ENCODE data around the gene MCC. TPM values are rescaled to one million over a fixed set of nuclear protein-coding genes. Genes with fewer than 3 reads are reported as not detected.

The MCC gene
- total and polyA plus RNA-seq, 2 donors (not counting 1 experiment from before 2014, with no cell fraction given), result 0.09 to 0.32 TPM

GRCh38 chr5:113065626-113066025 lies 422.6 kb downstream of the MCC start:
- ATAC-seq (ENCODE audit: low read depth), result no peak
- Histone ChIP-seq H3K4me1 (ENCODE audit: control insufficient read depth in 2 of 2, insufficient read depth in 2 of 2, low read length in 2 of 2) (peaks cover 0 to 11% of the 10 kb centered on the region in 2 donors), H3K27ac (ENCODE audit: low read length in 2 of 2) (no peak overlapping the region), H3K27me3 (replicated peaks in 1 of 4; ENCODE audit: control extremely low read depth in 1 of 4, control insufficient read depth in 3 of 4, insufficient read depth in 4 of 4, low read length in 3 of 4) (no peaks in the 10 kb centered on the region), H3K9me3 (ENCODE audit: control extremely low read depth in 1 of 3, control insufficient read depth in 2 of 3, insufficient read depth in 1 of 3, low read length in 2 of 3) (no peaks in the 10 kb centered on the region), H3K4me3 (ENCODE audit: control extremely low read depth in 1 of 5, extremely low read depth in 1 of 5, insufficient read depth in 1 of 5, low read depth in 2 of 5, low read length in 4 of 5) (no peak overlapping the region), H3K79me2 (ENCODE audit: control insufficient read depth, insufficient read depth, low read length) (no peaks in the 10 kb centered on the region), H2AFZ (ENCODE audit: insufficient read depth, low read depth, low read length, poor library complexity, severe bottlenecking) (no peak overlapping the region), H4K20me1 (ENCODE audit: control insufficient read depth, insufficient read depth, low read length, poor library complexity, severe bottlenecking) (no peaks in the 10 kb centered on the region), H3K9ac (ENCODE audit: low read length) (no peak overlapping the region), H3K4me2 (replicated peaks; ENCODE audit: low read depth, low read length, poor library complexity, severe bottlenecking) (no peak overlapping the region), H3K36me3 (replicated peaks in 1 of 2; ENCODE audit: control extremely low read depth in 1 of 2, control insufficient read depth in 1 of 2, extremely low read depth in 1 of 2, insufficient read depth in 2 of 2, low read length in 1 of 2) (no peaks in the 10 kb centered on the region)
- H3K27ac Mint-ChIP-seq, result no peak overlapping the region
- intact Hi-C loops (cut with micrococcal nuclease), result no loop called here
- no peaks in the 10 kb centered on the region for H3K27me3 Mint-ChIP-seq
- ChIA-PET POLR2A (no interaction called here), CTCF (no interaction called here)
- no peak for DNase-seq
- 92% methylated on average over 2 of the region's 2 CpGs for WGBS (ENCODE audit: insufficient coverage)
- H3K4me3 Mint-ChIP-seq, result no peak overlapping the region
- no peak for TF ChIP-seq EZH2 (IDR thresholded peaks at IDR 0.05; ENCODE audit: borderline replicate concordance, insufficient read depth, low read depth, low read length, poor library complexity, severe bottlenecking)
- TF ChIP-seq CTCF (IDR thresholded peaks at IDR 0.05), result no peak
- no peaks in the 10 kb centered on the region for H3K9me3 Mint-ChIP-seq (ENCODE audit: insufficient read depth)
- H3K4me1 Mint-ChIP-seq, result no peaks in the 10 kb centered on the region

- no peak overlapping the region for H3K4me2 ChIP-seq (replicated peaks; ENCODE audit: low read depth, low read length, poor library complexity, severe bottlenecking)
- no peak for ATAC-seq (ENCODE audit: low read depth)
- peaks cover 2% of the 10 kb centered on the region for H3K27me3 Mint-ChIP-seq
- intact Hi-C loops (cut with micrococcal nuclease), result no loop called here
- ChIA-PET CTCF (no interaction called here), POLR2A (no interaction called here)
- no peak overlapping the region for H3K9ac ChIP-seq (ENCODE audit: low read length)
- peaks cover 0 to 11% of the 10 kb centered on the region in 2 donors for H3K4me1 ChIP-seq (ENCODE audit: control insufficient read depth in 2 of 2, insufficient read depth in 2 of 2, low read length in 2 of 2)
- H3K9me3 ChIP-seq (ENCODE audit: control extremely low read depth in 1 of 3, control insufficient read depth in 2 of 3, insufficient read depth in 1 of 3, low read length in 2 of 3), result no peaks in the 10 kb centered on the region
- DNase-seq, result no peak
- H3K27me3 ChIP-seq (replicated peaks in 1 of 4; ENCODE audit: control extremely low read depth in 1 of 4, control insufficient read depth in 3 of 4, insufficient read depth in 4 of 4, low read length in 3 of 4), result no peaks in the 10 kb centered on the region
- TF ChIP-seq EZH2 (IDR thresholded peaks at IDR 0.05; ENCODE audit: borderline replicate concordance, insufficient read depth, low read depth, low read length, poor library complexity, severe bottlenecking), result no peak
- TF ChIP-seq CTCF (IDR thresholded peaks at IDR 0.05), result no peak
- H3K9me3 Mint-ChIP-seq (ENCODE audit: insufficient read depth), result no peaks in the 10 kb centered on the region
- no peak overlapping the region for H2AFZ ChIP-seq (ENCODE audit: insufficient read depth, low read depth, low read length, poor library complexity, severe bottlenecking)
- no peaks in the 10 kb centered on the region for H3K79me2 ChIP-seq (ENCODE audit: control insufficient read depth, insufficient read depth, low read length)
- H3K36me3 ChIP-seq (replicated peaks in 1 of 2; ENCODE audit: control extremely low read depth in 1 of 2, control insufficient read depth in 1 of 2, extremely low read depth in 1 of 2, insufficient read depth in 2 of 2, low read length in 1 of 2), result no peaks in the 10 kb centered on the region
- no peak overlapping the region for H3K4me3 Mint-ChIP-seq
- no peak overlapping the region for H3K27ac Mint-ChIP-seq
- no peak overlapping the region for H3K4me3 ChIP-seq (ENCODE audit: control extremely low read depth in 1 of 5, extremely low read depth in 1 of 5, insufficient read depth in 1 of 5, low read depth in 2 of 5, low read length in 4 of 5)
- no peaks in the 10 kb centered on the region for H4K20me1 ChIP-seq (ENCODE audit: control insufficient read depth, insufficient read depth, low read length, poor library complexity, severe bottlenecking)
- H3K27ac ChIP-seq (ENCODE audit: low read length in 2 of 2), result no peak overlapping the region
- WGBS (ENCODE audit: insufficient coverage), result no CpG with 5 or more reads among the region's 1 CpG
- no peaks in the 10 kb centered on the region for H3K4me1 Mint-ChIP-seq
Measured at GRCh38 chr5:113064806-113065205, 423.4 kb downstream of the MCC start.

All from B cell (primary cell).